Endodermal cell (in vitro differentiated cells): ENCODE measurements around the gene HOXD3. TPM values are rescaled to one million over a fixed set of nuclear protein-coding genes. Genes with fewer than 3 reads are reported as not detected.

Experiments
- DNase-seq: peaks from one replicate; pipeline ENCODE4 v3.0.0-alpha.2; 2017
- H3K27ac ChIP-seq: 2 replicates; pipeline ENCODE4 v1.5.1; 2013; ENCODE audit warnings: mild to moderate bottlenecking, low read depth, low read length, moderate library complexity
- H3K27me3 ChIP-seq: 2 replicates; pipeline ENCODE4 v1.6.1; 2013; ENCODE audit warnings: mild to moderate bottlenecking, low read length, moderate library complexity; ENCODE audit not compliant: insufficient read depth, control insufficient read depth, poor library complexity, severe bottlenecking
- H3K36me3 ChIP-seq: 2 replicates; pipeline ENCODE4 v1.7.0; 2013; ENCODE audit warnings: mild to moderate bottlenecking, low read length, moderate library complexity; ENCODE audit not compliant: control insufficient read depth, insufficient read depth
- H3K4me1 ChIP-seq: one replicate; pipeline ENCODE4 v1.7.0; 2013; ENCODE audit warnings: low read length; ENCODE audit not compliant: control insufficient read depth, insufficient read depth
- H3K4me3 ChIP-seq: 2 replicates; pipeline ENCODE4 v1.5.1; 2013; ENCODE audit warnings: mild to moderate bottlenecking, low read length, moderate library complexity
- H3K9ac ChIP-seq: 2 replicates; pipeline ENCODE4 v1.6.1; 2013; ENCODE audit warnings: mild to moderate bottlenecking, low read length, moderate library complexity; ENCODE audit not compliant: poor library complexity, severe bottlenecking; ENCODE audit errors: extremely low read depth
- H3K9me3 ChIP-seq: 2 replicates; pipeline ENCODE4 v1.6.1; 2013; ENCODE audit warnings: mild to moderate bottlenecking, low read length, moderate library complexity; ENCODE audit not compliant: control insufficient read depth
- H3K27ac Mint-ChIP-seq: 2 replicates; pipeline ENCODE4 v1.8.0; 2020; ENCODE audit warnings: mixed read lengths
- H3K27me3 Mint-ChIP-seq: 2 replicates; pipeline ENCODE4 v1.8.0; 2021; ENCODE audit warnings: mild to moderate bottlenecking, mixed read lengths; ENCODE audit not compliant: insufficient read depth
- H3K36me3 Mint-ChIP-seq: 2 replicates; pipeline ENCODE4 v1.8.0; 2020; ENCODE audit warnings: low read depth, mixed read lengths
- H3K4me1 Mint-ChIP-seq: 2 replicates; pipeline ENCODE4 v1.8.0; 2020; ENCODE audit warnings: mixed read lengths
- H3K4me3 Mint-ChIP-seq: 2 replicates; pipeline ENCODE4 v1.8.0; 2020; ENCODE audit warnings: mild to moderate bottlenecking, moderate library complexity, mixed read lengths
- H3K9me3 Mint-ChIP-seq: 2 replicates; pipeline ENCODE4 v1.8.0; 2020; ENCODE audit warnings: mild to moderate bottlenecking, mixed read lengths
- WGBS, 2 experiments: methylation state at CpG; one replicate each; pipeline versions ENCODE4 v1.1.5 to v1.1.7; 2013; ENCODE audit warnings: missing lambda C conversion rate in 2 of 2, mixed read lengths in 1 of 2; ENCODE audit not compliant: insufficient coverage in 1 of 2, insufficient read length in 1 of 2; 5-methylcytosine and 5-hydroxymethylcytosine counted together
- total RNA-seq, 2 donors: library from RNA; stranded (reverse); fragmentation: NEBNext Ultra II Directional in 1 of 2; extraction: Animal tissue kit (Norgen Biotek cat#: 25700) in 1 of 2; gene quantifications; 2 replicates in 1 of 2; 3 replicates in 1 of 2; pipeline ENCODE4 v1.2.1, GENCODE V29; 2021
- TF ChIP-seq, protein P1 (sequence below): fragments of 200-600 bp; sonication (generic); conservative IDR thresholded peaks from 2 replicates; pipeline ENCODE4 v1.5.0; 2021; ENCODE audit warnings: antibody characterized with exemption, mild to moderate bottlenecking

HOXD3 gene
- total RNA-seq, 2 donors from 2014 or later: not detected

DNA sequence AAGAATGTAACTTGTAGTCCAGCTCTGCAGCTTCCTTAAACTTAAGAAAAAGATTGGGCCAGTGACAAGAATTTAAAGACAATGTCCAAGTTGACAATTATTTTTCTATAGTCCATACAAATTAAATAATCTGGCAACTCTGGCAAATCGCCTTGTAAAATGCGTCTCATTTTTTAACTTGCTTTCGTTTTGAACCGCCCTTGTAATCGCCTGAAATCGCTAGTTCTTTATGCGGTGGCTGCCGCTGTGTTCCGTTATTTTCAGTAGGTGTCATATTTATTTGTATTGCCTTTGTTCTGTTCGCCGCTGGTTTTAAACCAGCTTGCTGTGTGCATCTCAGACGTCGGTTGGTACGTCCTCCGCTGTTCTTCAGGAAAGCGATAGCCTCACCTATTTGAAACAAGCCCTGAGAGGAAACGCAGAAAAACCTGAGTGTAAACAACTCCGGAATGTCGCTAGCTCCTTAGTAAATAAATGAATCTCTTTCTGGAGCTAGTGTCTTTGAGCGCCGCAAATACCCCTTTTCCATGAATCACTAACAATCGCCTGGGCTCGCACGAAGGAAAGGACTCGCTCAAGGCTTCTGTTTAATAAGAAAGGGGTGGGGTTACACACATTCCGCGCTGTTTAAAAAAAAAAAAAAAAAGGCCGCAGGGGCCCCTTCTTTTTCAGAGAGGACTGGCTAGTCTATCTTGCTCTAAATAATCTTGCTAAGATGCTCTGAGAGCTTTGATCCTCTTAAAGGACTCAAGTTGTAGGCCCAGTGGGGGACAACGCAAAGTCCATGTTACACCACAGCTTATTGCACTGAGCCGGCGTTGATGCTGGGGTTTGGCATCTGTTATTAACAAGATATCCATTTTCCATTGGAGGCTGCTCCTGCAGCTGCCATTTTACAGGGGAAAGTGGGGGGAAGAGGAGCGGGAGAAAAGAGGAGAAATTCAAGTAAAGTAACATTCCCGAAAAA, 24.6 kb upstream of the HOXD3 start:
- Mint-ChIP-seq H3K9me3 (no peaks in the 10 kb centered on the region), H3K27me3 (peaks cover 96% of the 10 kb centered on the region), H3K27ac (no peak overlapping the region), H3K36me3 (no peaks in the 10 kb centered on the region), H3K4me3 (no peak overlapping the region), H3K4me1 (peaks cover 12% of the 10 kb centered on the region)
- Histone ChIP-seq H3K27ac (no peak overlapping the region), H3K36me3 (no peaks in the 10 kb centered on the region), H3K9me3 (no peaks in the 10 kb centered on the region), H3K9ac (no peak overlapping the region), H3K4me3 (no peak overlapping the region), H3K4me1 (peaks cover 3% of the 10 kb centered on the region), H3K27me3 (peaks cover 100% of the 10 kb centered on the region)
- peak; percentile 53 for DNase-seq
- TF ChIP-seq, protein P1, sequence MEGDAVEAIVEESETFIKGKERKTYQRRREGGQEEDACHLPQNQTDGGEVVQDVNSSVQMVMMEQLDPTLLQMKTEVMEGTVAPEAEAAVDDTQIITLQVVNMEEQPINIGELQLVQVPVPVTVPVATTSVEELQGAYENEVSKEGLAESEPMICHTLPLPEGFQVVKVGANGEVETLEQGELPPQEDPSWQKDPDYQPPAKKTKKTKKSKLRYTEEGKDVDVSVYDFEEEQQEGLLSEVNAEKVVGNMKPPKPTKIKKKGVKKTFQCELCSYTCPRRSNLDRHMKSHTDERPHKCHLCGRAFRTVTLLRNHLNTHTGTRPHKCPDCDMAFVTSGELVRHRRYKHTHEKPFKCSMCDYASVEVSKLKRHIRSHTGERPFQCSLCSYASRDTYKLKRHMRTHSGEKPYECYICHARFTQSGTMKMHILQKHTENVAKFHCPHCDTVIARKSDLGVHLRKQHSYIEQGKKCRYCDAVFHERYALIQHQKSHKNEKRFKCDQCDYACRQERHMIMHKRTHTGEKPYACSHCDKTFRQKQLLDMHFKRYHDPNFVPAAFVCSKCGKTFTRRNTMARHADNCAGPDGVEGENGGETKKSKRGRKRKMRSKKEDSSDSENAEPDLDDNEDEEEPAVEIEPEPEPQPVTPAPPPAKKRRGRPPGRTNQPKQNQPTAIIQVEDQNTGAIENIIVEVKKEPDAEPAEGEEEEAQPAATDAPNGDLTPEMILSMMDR: no peak
- 2 to 4% methylated on average over 21 to 33 of the region's 33 CpGs for WGBS, 2 experiments

DNA sequence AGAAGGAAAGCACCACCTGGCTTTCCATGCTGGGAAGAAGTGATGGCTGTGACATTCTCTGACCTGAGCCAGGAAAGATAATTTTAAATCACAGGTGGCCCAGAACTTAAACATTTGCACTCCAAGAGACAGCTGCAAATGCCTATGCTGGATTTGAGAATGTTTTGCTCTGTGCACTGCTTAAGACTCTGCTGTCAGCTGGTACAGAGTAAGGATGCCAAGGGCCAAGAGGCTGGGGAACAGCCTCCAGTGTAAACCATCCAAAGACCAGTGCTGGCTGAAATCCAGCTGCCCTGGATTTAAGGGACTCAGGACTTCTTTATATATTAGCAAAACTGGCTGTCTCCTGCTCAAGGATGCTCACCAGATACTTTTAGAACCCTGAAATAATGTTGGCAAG, 23.7 kb upstream of the HOXD3 start:
- TF ChIP-seq, protein P1: no peak
- Mint-ChIP-seq H3K27ac (no peak overlapping the region), H3K36me3 (no peaks in the 10 kb centered on the region), H3K4me3 (no peak overlapping the region), H3K4me1 (peaks cover 7% of the 10 kb centered on the region), H3K27me3 (peaks cover 96% of the 10 kb centered on the region), H3K9me3 (no peaks in the 10 kb centered on the region)
- Histone ChIP-seq H3K4me3 (no peak overlapping the region), H3K27me3 (peaks cover 100% of the 10 kb centered on the region), H3K9me3 (peaks cover 8% of the 10 kb centered on the region), H3K9ac (no peak overlapping the region), H3K4me1 (peaks cover 3% of the 10 kb centered on the region), H3K36me3 (no peaks in the 10 kb centered on the region), H3K27ac (no peak overlapping the region)
- DNase-seq: no peak

DNA sequence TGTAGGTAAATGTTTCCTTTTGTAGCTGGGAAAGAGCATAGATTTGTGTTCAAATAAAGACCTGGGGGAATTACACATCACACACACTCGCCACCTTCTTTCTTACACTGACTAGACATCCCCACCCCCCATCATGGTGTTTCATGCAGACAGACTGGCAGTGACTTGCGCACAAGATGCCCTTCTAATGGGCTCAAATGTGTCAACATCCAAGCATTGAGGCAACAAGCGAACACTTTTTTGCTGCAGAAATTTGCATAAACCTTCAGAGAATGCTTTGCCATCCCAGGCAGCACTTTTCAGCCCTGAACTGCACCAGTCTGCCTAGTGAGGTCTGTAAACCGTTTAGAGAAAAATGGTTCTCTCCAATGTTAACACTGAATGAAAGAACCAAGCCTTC, 23.1 kb upstream of the HOXD3 start:
- peak; percentile 46 for DNase-seq
- Mint-ChIP-seq H3K4me1 (peaks cover 6% of the 10 kb centered on the region), H3K27ac (no peak overlapping the region), H3K9me3 (no peaks in the 10 kb centered on the region), H3K27me3 (peaks cover 96% of the 10 kb centered on the region), H3K4me3 (no peak overlapping the region), H3K36me3 (no peaks in the 10 kb centered on the region)
- no peaks in the 10 kb centered on the region for H3K36me3 ChIP-seq
- peaks cover 12% of the 10 kb centered on the region for H3K9me3 ChIP-seq
- peaks cover 100% of the 10 kb centered on the region for H3K27me3 ChIP-seq
- no peak overlapping the region for H3K4me3 ChIP-seq
- no peak overlapping the region for H3K27ac ChIP-seq
- no peak overlapping the region for H3K9ac ChIP-seq
- 5 to 7% methylated on average over 4 of the region's 4 CpGs for WGBS, 2 experiments
- TF ChIP-seq, protein P1: no peak
- peaks cover 3% of the 10 kb centered on the region for H3K4me1 ChIP-seq
